ENCODE results near the gene ATP13A1. TPM values are rescaled to one million over a fixed set of nuclear protein-coding genes. Genes with fewer than 3 reads are reported as not detected.
A peak's percentile ranks its signal among the peaks of the same experiment; 100 is the strongest.

Gene ATP13A1
- total RNA-seq, 2 experiments from 2014 or later: 58.3 to 122 TPM

GRCh38 chr19:19672816-19673215 lies 9.3 kb upstream of the ATP13A1 start:
- H3K36me3 ChIP-seq (ENCODE audit: insufficient read depth, low read length): peaks cover 83% of the 10 kb centered on the region
- H3K9me3 ChIP-seq (ENCODE audit: low read length): peaks cover 32% of the 10 kb centered on the region
- no peak overlapping the region for H3K4me3 ChIP-seq (ENCODE audit: low read depth, low read length, poor library complexity, severe bottlenecking)
- H3K27ac ChIP-seq (ENCODE audit: low read depth, low read length, poor library complexity, severe bottlenecking): no peak overlapping the region
- H3K4me2 ChIP-seq (ENCODE audit: low read length): no peak overlapping the region
- peaks cover 89% of the 10 kb centered on the region for H3K79me2 ChIP-seq (ENCODE audit: insufficient read depth, low read depth, low read length)
- ChIA-PET POLR2A (no interaction called here), CTCF (ENCODE audit: unreplicated experiment) (no interaction called here)
- no peak for DNase-seq (ENCODE audit: low spot score)
- no TSS peak for BruUV-seq (replicated peaks)
- no peak for TF ChIP-seq EZH2phosphoT487 (IDR thresholded peaks at IDR 0.05; ENCODE audit: borderline replicate concordance, low read depth, low read length)
- no peak for TF ChIP-seq CTCF (conservative IDR thresholded peaks at IDR 0.05; ENCODE audit: low read length)
- no peaks in the 10 kb centered on the region for H3K9me2 ChIP-seq (ENCODE audit: insufficient read depth, low read length)
- H4K20me1 ChIP-seq (ENCODE audit: insufficient read depth, low read length): peaks cover 7% of the 10 kb centered on the region; the same call in 1 of the 2 replicates
- no peak overlapping the region for H2AFZ ChIP-seq (ENCODE audit: low read length)
- intact Hi-C loops (cut with micrococcal nuclease; ENCODE audit: unreplicated experiment): no loop called here
- peaks cover 8% of the 10 kb centered on the region for H3K4me1 ChIP-seq (ENCODE audit: insufficient read depth, low read length, poor library complexity, severe bottlenecking)

GRCh38 chr19:19670070-19670551 lies 6.6 kb upstream of the ATP13A1 start:
- Histone ChIP-seq H4K20me1 (ENCODE audit: insufficient read depth, low read length) (peaks cover 7% of the 10 kb centered on the region; the same call in 1 of the 2 replicates), H3K9me3 (ENCODE audit: low read length) (peaks cover 9% of the 10 kb centered on the region), H2AFZ (ENCODE audit: low read length) (no peak overlapping the region), H3K36me3 (ENCODE audit: insufficient read depth, low read length) (peaks cover 56% of the 10 kb centered on the region), H3K27ac (ENCODE audit: low read depth, low read length, poor library complexity, severe bottlenecking) (peak overlapping the region; percentile 97), H3K4me2 (ENCODE audit: low read length) (peak overlapping the region; percentile 96), H3K79me2 (ENCODE audit: insufficient read depth, low read depth, low read length) (peaks cover 70% of the 10 kb centered on the region), H3K9me2 (ENCODE audit: insufficient read depth, low read length) (no peaks in the 10 kb centered on the region), H3K4me1 (ENCODE audit: insufficient read depth, low read length, poor library complexity, severe bottlenecking) (peaks cover 35% of the 10 kb centered on the region), H3K4me3 (ENCODE audit: low read depth, low read length, poor library complexity, severe bottlenecking) (peak overlapping the region; percentile 99)
- BruUV-seq (replicated peaks): TSS peak; percentile 67
- DNase-seq (ENCODE audit: low spot score): no peak
- TF ChIP-seq EZH2phosphoT487 (IDR thresholded peaks at IDR 0.05; ENCODE audit: borderline replicate concordance, low read depth, low read length): no peak
- no peak for TF ChIP-seq CTCF (conservative IDR thresholded peaks at IDR 0.05; ENCODE audit: low read length)
- POLR2A ChIA-PET: interaction anchor here (0.7 to 0.8 kb wide), 2 partner anchors 196 to 894 kb away, joined by 3 read pairs; no protein-coding TSS in a partner anchor
- CTCF ChIA-PET (ENCODE audit: unreplicated experiment): no interaction called here
- intact Hi-C loops (cut with micrococcal nuclease; ENCODE audit: unreplicated experiment): no loop called here
